GM21423 (cell line): ENCODE measurements around the gene C19orf38.
"Not testable (repeated sequence)": the region's sequence is repeated elsewhere in the genome, so short reads cannot be mapped to it uniquely, and the experiment has no call there.

Source experiments
- ATAC-seq: cut with Tn5 transposase; IDR thresholded peaks from one replicate; pipeline ENCODE4 v1.9.1; 2021; ENCODE audit warnings: mild to moderate bottlenecking, moderate library complexity; ENCODE audit not compliant: unreplicated experiment

Gene C19orf38

GRCh38 chr19:10846500-10847202 lies 1.6 kb upstream of the C19orf38 start:
- ATAC-seq, result no peak

- no peak for ATAC-seq
Measured at GRCh38 chr19:10850631-10851030, 2.4 kb downstream of the C19orf38 start.

- ATAC-seq, result no peak
Measured at GRCh38 chr19:10852098-10852800, 4.0 kb downstream of the C19orf38 start.

GRCh38 chr19:10852941-10853340 lies 4.7 kb downstream of the C19orf38 start:
- no peak for ATAC-seq

DNA sequence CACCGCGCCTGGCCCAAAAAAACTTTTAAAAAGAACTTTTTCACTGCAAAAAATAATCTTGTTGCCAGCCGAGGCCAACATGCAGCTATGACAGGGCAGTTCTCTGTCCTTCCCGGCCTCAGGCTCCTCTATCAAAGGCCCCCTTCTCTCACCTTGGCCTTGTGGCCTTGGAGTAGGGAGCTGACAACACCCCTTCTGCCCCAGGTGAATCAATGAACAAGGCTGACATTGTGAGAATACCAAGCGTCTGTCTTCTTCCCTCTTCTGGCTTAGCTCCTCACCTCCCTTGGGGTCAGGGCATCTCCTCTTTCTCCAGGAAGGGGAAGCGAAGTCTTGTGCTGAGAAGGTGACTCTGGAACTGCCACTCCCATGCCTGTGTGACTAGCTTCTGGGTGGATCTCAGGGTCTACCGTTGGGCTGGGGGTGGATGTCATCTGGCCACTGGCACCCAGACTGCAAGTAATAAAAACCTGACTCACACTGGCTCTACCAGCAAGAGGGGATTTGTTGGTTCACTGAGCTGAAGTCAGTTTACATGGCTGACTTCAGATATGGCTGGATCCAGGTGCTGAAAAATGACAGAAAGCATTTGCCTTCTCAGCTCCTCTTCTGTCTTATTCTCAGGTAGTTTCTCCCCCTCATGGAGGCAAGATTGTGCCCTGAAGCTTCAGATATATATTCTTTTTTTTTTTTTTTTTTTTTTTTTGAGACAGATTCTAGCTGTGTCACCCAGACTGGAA lies 6.3 kb downstream of the C19orf38 start:
- no peak for ATAC-seq

DNA sequence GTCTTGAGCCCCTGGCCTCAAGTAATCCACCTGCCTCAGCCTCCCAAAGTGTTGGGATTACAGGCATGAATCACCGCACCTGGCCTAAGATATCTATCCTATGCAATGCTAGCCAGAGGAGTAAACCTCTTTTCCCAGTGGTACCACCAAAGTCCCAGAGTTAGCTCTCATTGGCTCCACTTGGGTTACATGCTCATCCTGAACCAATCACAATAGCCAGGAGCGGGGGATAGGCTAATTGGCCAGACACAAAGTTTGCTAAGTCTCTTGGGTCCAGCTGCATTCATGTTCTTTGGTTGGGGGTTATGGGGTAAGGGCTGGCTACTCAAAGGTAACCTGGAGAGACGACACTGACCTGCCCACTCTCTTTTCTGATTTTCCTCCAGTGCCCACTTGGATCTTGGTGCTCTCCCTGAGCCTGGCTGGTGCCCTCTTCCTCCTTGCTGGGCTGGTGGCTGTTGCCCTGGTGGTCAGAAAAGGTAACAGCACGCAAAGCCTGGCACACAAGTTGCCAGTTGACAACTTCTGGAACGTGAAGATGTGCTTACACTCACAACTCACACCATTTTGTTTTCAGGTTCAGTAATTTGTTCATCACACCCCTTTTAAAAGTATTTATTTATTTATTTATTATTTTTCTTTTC lies 7.8 kb downstream of the C19orf38 start:
- ATAC-seq, result no peak

GRCh38 chr19:10856899-10857298 lies 8.7 kb downstream of the C19orf38 start:
- not testable (repeated sequence) for ATAC-seq

DNA sequence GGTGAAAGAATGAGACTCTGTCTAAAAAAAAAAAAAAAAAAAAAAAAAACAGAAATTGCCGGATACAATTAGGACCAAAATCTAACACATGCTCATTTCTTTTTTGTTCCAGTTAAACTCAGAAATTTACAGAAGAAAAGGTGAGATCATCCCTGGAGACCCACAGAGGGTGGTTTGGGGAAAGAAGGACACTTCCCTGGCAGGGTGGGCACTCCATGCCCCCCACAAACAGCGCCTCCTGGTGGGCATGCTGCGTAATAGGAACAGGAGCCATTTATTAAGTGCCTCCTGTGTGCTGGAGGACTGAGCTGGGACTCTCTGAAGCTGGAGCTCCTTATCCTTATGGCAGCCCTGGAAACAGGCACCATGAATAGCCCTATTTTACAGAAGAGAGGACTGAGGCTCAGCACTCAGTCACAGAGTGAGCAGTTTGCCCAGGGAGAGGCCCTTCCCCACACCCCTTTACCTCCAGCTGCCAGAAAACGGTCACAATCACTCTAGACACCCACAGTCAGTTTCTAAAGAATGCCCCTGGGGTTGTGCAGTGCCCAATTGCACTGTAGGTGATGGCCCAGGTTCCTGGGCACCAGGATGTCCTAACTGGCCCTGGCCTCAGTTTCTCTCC lies 10.1 kb downstream of the C19orf38 start:
- ATAC-seq, result no peak

GRCh38 chr19:10861103-10861651 lies 13.0 kb downstream of the C19orf38 start:
- ATAC-seq, result no peak

- no peak for ATAC-seq
Measured at GRCh38 chr19:10862561-10863106, 14.4 kb downstream of the C19orf38 start.

- ATAC-seq, result no peak
Measured at GRCh38 chr19:10863107-10863717, 15.0 kb downstream of the C19orf38 start.

GRCh38 chr19:10864538-10864899 lies 16.3 kb downstream of the C19orf38 start:
- no peak for ATAC-seq

DNA sequence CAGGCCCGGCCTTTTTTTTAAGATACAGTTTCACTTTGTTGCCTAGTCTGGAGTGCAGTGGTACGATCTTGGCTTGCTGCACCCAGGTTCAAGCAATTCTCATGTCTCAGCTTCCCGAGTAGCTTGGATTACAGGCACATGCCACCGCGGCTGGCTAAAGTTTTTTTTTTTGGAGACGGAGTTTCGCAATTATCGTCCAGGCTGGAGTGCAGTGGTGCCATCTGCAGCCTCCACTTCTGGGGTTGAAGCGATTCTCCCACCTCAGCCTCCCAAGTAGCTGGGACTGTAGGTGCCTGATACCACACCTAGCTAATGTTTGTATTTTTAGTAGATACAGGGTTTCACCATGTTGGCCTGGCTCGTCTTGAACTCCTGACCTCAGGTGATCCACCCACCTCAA lies 18.3 kb downstream of the C19orf38 start:
- no peak for ATAC-seq

- no peak for ATAC-seq
Measured at GRCh38 chr19:10868872-10869547, 20.8 kb downstream of the C19orf38 start.

DNA sequence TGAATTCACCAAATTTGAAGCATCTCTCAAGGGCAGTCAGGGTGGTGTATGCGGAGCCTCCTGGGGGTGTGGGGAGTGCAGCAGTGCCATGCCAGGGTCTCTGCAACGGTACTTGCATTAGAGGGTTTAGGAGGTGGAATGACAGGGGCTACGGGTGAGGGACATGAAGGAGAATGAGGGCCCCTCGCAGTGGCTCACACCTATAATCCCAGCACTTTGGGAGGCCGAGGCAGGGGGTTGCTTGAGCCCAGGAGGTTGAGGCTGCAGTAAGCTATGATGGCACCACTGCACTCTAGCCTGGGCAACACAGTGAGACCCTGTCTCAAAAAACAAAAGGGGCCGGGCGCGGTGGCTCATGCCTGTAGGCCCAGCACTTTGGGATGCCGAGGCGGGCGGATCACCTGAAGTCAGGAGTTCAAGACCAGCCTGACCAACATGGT lies 21.7 kb downstream of the C19orf38 start:
- not testable (repeated sequence) for ATAC-seq

GRCh38 chr19:10870501-10870954 lies 22.3 kb downstream of the C19orf38 start:
- no peak for ATAC-seq

- peak; percentile 72 for ATAC-seq
Measured at GRCh38 chr19:10870955-10871603, 22.9 kb downstream of the C19orf38 start, which contains the start of gene CARM1. CARM1 (plus strand) TSS chr19:10871553; CDS start chr19:10871703, 150 bp downstream.

- ATAC-seq, result peak; percentile 2
Measured at GRCh38 chr19:10871711-10872545, 23.7 kb downstream of the C19orf38 start.
